Activated T-cell treated with anti-CD3 and anti-CD28 coated beads for 48 hours (primary cell): ENCODE data around the gene NAV3.

Experiments
- DNase-seq: peaks from one replicate; pipeline ENCODE4 v3.0.0-alpha.2; 2020; ENCODE audit warnings: low read depth

The NAV3 gene

DNA sequence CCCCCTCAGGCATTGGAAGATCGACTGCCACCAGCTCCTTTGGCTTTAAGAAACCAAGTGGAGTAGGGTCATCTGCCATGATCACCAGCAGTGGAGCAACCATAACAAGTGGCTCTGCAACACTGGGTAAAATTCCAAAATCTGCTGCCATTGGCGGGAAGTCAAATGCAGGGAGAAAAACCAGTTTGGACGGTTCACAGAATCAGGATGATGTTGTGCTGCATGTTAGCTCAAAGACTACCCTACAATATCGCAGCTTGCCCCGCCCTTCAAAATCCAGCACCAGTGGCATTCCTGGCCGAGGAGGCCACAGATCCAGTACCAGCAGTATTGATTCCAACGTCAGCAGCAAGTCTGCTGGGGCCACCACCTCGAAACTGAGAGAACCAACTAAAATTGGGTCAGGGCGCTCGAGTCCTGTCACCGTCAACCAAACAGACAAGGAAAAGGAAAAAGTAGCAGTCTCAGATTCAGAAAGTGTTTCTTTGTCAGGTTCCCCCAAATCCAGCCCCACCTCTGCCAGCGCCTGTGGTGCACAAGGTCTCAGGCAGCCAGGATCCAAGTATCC is 288.7 kb downstream of the NAV3 start:
- no peak for DNase-seq

DNA sequence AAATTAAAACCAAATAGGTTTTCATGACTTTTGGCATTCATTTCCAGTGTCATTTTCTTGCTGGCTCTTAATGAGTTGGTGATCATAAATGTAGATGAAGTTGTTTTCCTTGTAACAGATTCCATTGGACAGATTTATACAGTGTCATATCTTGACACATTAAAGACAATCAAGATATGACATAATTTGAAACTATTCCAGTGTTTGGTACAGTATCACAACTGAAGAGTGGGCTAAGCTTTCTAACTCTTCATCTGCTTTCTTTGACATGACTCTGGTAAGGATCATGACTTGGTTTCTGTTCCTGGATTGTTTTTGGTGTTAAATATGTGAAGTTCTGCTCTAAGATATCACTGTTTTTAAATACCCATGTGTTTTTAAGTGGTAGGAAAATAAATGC is 289.6 kb downstream of the NAV3 start:
- DNase-seq = no peak

- no peak for DNase-seq
These were observed 290.3 kb downstream of the NAV3 start for GRCh38 chr12:78120866-78121560.

DNA sequence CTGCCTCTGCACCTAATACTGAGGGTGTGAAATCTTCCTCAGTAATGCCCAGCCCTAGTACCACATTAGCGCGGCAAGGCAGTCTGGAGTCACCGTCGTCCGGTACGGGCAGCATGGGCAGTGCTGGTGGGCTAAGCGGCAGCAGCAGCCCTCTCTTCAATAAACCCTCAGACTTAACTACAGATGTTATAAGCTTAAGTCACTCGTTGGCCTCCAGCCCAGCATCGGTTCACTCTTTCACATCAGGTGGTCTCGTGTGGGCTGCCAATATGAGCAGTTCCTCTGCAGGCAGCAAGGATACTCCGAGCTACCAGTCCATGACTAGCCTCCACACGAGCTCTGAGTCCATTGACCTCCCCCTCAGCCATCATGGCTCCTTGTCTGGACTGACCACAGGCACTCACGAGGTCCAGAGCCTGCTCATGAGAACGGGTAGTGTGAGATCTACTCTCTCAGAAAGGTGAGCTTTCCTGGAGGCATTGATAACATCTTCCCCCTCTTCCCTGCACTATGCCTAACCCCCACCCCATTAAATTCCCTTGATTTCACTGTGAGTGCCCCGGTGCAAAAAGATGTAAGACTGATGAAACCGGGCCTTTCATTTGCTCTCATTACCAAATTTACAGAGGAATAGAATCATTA is 291.4 kb downstream of the NAV3 start:
- DNase-seq = no peak

DNA sequence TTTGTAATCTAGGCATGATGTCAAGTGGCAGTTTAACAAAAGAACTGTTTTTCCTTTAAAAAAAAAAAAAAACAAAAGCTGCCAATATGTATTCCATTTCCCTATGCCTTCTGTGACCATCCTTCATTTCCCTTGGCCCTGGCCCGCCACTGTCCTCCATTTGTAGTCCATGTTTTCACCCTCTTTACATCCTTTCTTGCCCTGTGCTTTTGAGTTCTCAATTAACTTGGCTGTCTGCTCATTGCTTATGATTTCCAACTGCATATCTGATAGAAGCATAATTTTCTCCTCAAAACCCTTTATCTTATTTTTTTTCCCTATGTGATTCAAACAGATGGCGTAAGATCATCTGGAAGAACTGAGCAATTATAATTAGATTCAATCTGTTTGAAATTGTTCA is 297.5 kb downstream of the NAV3 start:
- DNase-seq = no peak

DNA sequence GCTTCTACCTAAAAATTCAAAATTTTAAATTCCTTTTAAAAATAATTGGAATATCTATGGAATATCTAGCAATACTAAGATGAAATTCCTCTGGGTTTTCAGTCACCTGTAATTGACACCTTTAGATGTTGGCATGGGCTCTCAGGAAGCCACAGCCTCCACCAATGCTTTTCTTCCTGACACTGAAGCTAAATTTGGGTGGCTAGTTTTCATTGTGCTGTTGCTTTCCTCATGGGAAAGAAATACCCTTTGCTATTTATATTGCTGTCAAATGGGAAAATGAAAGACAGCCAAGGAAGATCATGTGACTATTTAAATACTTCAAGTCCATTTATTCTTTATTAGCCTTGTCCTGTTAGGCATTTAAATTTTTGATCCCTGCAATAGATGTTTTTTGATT is 313.0 kb downstream of the NAV3 start:
- DNase-seq = no peak

DNA sequence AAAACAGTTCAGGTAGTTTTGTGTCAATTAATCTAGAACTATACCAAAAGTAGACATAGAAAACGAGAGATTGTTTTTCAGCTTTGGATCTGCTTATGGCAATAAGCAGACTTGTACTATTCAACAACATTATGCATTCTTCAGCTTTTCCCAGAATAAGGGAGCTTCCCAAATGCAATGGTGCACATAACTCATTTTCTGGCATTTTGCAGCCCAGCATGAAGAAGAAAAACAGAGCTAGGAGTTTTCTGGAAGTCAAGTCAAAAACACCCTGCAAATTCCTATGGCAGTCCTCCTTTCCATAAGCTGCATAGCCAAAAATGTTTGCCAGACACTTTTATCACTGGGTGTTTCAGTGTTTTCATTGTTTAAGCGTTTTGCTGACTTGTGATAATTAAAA is 314.7 kb downstream of the NAV3 start:
- DNase-seq = no peak

DNA sequence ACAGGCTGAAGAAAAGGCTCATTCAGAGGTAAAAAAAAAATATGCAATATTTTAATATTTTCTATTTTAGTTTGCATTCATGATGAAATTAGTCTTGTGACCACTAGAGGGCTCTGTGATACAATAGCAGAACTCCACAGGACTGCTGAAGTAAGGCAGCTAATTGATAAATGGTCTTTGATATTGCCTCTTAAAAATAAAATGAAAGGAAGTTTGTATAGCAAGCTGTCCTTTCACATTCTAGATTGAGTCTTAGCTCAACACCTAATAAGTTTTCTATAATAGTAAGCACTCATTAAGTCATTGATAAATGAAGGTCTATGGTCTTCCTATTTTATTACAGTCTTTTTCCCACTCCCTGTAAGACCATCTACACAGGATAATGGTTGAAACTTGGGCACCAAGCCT is 315.7 kb downstream of the NAV3 start:
- no peak for DNase-seq

GRCh38 chr12:78149459-78149858 is 318.8 kb downstream of the NAV3 start:
- no peak for DNase-seq

DNA sequence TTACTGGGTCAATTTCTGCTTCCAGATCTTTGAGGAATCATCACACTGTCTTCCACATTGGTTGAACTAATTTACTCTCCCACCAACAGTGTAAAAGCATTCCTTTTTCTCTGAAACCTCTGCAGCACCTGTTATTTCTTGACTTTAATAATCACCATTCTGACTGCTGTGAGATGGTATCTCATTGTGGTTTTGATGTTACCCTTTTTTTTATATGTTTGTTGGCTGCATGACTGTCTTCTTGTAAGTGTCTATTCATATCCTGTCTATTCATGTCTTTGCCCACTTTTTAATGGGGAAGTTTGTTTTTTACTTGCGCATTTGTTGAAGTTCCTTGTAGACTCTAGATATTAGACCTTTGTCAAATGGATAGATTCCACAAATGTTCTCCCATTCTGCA is 324.9 kb downstream of the NAV3 start:
- no peak for DNase-seq

GRCh38 chr12:78156751-78157150 is 326.1 kb downstream of the NAV3 start:
- DNase-seq = no peak

- DNase-seq = no peak
These were observed 326.5 kb downstream of the NAV3 start for GRCh38 chr12:78157199-78157598.

DNA sequence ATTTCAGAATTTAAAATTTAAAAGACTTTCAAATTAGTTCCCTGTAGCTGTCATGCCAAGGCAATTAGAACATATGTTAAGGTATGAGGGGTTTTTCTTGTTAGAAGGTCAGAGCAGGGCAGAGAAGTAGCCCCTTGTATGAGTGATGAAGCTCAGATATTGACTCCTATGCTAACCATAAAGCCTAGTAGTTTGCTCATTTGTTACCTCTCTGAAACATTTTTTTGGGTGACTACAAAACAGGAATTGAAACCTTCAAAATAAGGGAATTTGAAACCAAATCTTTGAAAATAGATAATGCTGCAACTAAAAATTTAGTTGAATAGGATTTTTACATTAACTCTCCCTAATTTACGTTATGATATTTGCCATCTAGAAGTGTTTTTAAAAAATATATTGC is 333.5 kb downstream of the NAV3 start:
- DNase-seq = no peak

GRCh38 chr12:78167510-78167909 is 336.8 kb downstream of the NAV3 start:
- DNase-seq = no peak

DNA sequence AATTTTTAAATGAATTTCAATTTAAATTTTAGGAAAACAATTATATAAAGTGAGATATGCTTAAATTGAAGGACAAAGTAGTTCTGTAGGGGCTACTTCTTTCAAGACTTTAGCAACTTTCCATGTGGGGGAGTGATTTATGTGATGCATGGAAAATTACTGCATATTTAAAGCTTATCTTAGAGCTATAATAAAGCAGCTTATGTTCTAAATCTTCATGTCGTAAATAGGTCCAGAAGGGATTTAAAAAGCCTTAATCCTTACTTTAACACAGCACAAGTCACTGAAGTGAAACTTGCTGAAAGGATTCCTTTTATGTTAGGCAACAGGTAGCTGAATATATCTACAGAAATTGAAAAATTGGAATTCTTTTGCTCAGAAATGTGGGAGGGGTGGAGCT is 340.4 kb downstream of the NAV3 start:
- no peak for DNase-seq

DNA sequence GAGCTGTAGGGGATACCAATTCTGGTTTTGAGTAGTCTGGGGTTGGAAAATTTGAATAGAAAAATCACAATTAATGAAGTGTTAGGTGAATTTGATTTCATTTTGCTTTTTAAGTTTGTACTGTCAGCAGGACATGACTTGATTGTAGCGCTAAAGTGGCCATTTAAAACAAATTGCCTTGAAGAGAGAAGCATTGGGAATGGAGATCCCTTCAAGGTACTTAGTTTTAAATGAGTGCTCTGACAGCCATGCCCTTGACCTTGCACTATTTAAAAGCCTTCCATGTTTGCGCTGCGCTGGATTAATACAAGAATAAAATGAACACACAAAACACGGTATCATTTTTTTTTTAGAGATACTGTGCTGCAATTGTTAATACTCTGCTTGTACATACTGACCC is 345.9 kb downstream of the NAV3 start:
- no peak for DNase-seq

- no peak for DNase-seq
These were observed 346.6 kb downstream of the NAV3 start for GRCh38 chr12:78177298-78177697.

- DNase-seq = no peak
These were observed 348.7 kb downstream of the NAV3 start for GRCh38 chr12:78179346-78179745.

GRCh38 chr12:78181544-78182162 is 351.0 kb downstream of the NAV3 start:
- DNase-seq = no peak

GRCh38 chr12:78183824-78184223 is 353.1 kb downstream of the NAV3 start:
- no peak for DNase-seq

GRCh38 chr12:78185109-78185508 is 354.4 kb downstream of the NAV3 start:
- no peak for DNase-seq

DNA sequence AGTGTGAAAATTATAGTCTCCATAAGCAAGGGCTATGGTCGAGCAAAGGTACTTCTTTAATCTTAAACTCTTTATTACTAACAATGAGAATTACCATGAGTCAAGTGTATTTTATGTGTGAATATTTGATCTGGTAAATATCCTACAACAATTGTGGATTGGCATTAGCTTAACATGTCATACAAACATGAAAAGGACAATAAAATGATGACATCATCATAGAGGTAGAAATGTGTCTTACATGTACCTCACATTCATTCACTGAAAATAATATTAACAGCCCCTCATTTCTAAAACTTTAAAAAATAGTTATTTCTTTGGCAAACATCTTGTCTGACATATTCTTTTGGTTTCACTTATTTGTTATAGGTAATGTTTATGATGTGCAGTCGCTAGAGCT is 355.0 kb downstream of the NAV3 start:
- no peak for DNase-seq

DNA sequence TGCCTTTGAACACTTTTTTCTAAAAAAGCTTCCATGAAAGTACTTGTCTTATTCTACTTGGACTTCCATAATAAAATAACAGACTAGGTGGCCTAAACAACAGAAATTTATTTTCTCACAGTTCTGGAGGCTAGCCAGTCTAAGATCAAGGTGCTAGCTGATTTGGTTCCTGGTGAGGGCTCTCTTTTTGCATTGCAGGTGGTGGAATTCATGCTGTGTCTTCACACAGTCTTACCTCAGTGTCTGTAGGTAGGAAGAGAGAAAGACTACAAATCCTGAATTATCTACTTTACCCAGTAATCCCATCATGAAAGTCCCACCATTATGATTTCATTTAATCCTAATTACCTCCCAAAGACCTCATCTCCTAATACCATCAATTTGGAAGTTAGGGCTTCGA is 356.0 kb downstream of the NAV3 start:
- no peak for DNase-seq
